Ovary (tissue), 3 donors: ENCODE data around the gene FOCAD.

Experiments used
- EP300 ChIP-seq: sonication (generic); formaldehyde crosslinking; IDR thresholded peaks from one replicate; pipeline ENCODE4 v1.6.1; 2017; ENCODE audit warnings: antibody characterized with exemption
- POLR2A ChIP-seq: fragments of 450-650 bp; IDR thresholded peaks from one replicate; pipeline ENCODE4 v1.6.1; 2017; ENCODE audit warnings: antibody characterized with exemption, mild to moderate bottlenecking, moderate library complexity
- TF ChIP-seq, protein P1 (sequence below), 3 donors: fragments of 450-650 bp in 2 of 3; fragments of 200-600 bp in 1 of 3; IDR thresholded peaks; one replicate each; pipeline versions ENCODE4 v1.5.1 to v1.8.0; 2016 to 2022; ENCODE audit warnings: antibody characterized with exemption in 3 of 3, mild to moderate bottlenecking in 1 of 3
- donor health status: DM: no; HTN: no; CAD: no.

DNA sequence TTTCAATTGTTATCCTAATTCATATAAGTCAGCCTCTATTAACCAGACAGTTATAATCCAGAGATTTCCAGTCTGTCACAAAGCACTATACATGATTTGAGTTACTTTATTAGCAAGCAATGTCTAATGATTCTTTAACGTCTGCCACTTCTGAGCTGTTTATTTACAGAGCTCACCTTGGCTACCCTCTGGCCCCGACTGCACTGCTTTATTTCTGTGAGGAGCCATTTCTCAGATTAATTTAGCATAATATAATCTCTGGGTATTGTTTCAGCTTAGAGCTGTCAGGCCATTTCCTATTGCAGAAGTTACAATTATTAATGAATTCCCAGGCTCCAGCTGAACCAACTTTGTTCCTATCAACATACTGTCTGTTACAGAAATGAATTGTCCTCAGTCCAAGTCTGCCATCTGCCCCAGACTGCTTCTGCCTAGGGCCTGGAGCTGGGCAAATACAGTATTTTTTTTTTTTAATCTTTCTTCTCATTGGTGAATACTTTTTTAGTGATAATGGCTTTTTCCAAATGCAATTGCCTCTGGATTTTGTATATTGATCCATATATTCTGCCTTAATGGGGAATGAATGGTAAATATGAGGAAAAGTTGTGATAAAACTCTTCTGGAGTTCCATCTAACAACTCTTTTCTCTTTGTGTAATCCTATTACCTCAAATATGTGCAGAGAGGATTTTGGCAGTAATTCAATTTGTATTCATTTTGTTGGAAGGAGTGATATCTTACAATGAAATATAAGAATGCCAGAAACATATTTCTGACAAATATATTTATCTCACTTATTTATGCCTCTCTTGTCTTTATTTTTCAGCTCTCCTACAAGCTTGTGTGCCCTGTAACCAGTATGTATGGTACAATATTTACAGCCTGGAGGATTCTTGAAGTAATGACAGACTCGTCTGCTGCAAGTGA, 104.7 kb downstream of the FOCAD start:
- TF ChIP-seq, protein P1, sequence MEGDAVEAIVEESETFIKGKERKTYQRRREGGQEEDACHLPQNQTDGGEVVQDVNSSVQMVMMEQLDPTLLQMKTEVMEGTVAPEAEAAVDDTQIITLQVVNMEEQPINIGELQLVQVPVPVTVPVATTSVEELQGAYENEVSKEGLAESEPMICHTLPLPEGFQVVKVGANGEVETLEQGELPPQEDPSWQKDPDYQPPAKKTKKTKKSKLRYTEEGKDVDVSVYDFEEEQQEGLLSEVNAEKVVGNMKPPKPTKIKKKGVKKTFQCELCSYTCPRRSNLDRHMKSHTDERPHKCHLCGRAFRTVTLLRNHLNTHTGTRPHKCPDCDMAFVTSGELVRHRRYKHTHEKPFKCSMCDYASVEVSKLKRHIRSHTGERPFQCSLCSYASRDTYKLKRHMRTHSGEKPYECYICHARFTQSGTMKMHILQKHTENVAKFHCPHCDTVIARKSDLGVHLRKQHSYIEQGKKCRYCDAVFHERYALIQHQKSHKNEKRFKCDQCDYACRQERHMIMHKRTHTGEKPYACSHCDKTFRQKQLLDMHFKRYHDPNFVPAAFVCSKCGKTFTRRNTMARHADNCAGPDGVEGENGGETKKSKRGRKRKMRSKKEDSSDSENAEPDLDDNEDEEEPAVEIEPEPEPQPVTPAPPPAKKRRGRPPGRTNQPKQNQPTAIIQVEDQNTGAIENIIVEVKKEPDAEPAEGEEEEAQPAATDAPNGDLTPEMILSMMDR (IDR thresholded peaks at IDR 0.05), result no peak
- TF ChIP-seq POLR2A (no peak), EP300 (no peak)
